Transverse colon (tissue), 4 donors: Measurements from ENCODE around the gene OR6N2. TPM values are rescaled to one million over a fixed set of nuclear protein-coding genes. Genes with fewer than 3 reads are reported as not detected.
A peak's percentile ranks its signal among the peaks of the same experiment; 100 is the strongest.

Source experiments
- DNase-seq: peaks from one replicate; pipeline ENCODE4 v3.0.0-alpha.2; 2019
- H3K27ac ChIP-seq, 4 donors: fragments of 200-600 bp; sonication (generic); 2 replicates each; pipeline ENCODE4 v1.5.1; 2016 to 2018; ENCODE audit warnings: inconsistent platforms in 4 of 4
- H3K27me3 ChIP-seq: fragments of 200-600 bp; sonication (generic); 2 replicates; pipeline ENCODE4 v1.5.1; 2017; ENCODE audit warnings: inconsistent platforms
- H3K36me3 ChIP-seq, 4 donors: fragments of 200-600 bp; sonication (generic); 2 replicates each; pipeline ENCODE4 v1.5.1; 2017 to 2019; ENCODE audit warnings: inconsistent platforms in 4 of 4
- H3K4me1 ChIP-seq, 4 donors: fragments of 200-600 bp; sonication (generic); 2 replicates each; pipeline ENCODE4 v1.5.1; 2017 to 2020; ENCODE audit warnings: inconsistent platforms in 4 of 4
- H3K4me3 ChIP-seq, 4 donors: fragments of 200-600 bp; sonication (generic); 1 replicate in 1 of 4; 2 replicates in 3 of 4; pipeline versions ENCODE4 v1.5.1 to v1.6.1; 2017 to 2019; ENCODE audit warnings: inconsistent platforms in 4 of 4
- H3K9me3 ChIP-seq, 2 donors: fragments of 200-600 bp; sonication (generic); 2 replicates each; pipeline ENCODE4 v1.5.1; 2017 to 2019; ENCODE audit warnings: inconsistent platforms in 2 of 2
- EP300 ChIP-seq: sonication (generic); formaldehyde crosslinking; IDR thresholded peaks from one replicate; pipeline ENCODE4 v1.6.1; 2017; ENCODE audit warnings: antibody characterized with exemption, low read depth
- POLR2A ChIP-seq: fragments of 450-650 bp; IDR thresholded peaks from one replicate; pipeline ENCODE4 v1.6.1; 2016; ENCODE audit warnings: antibody characterized with exemption, mild to moderate bottlenecking, moderate library complexity
- POLR2AphosphoS5 ChIP-seq, 3 donors: sonication (generic); formaldehyde crosslinking; IDR thresholded peaks; one replicate each; pipeline ENCODE4 v1.6.1; 2016; ENCODE audit warnings: antibody characterized with exemption in 3 of 3
- WGBS, 2 donors: methylation state at CpG; one replicate each; pipeline ENCODE4 v1.1.5; 2018; ENCODE audit warnings: low coverage in 1 of 2; 5-methylcytosine and 5-hydroxymethylcytosine counted together
- in situ Hi-C, 4 donors: fragments of 200-750 bp; cut with MboI; loops; one replicate each; pipeline versions ENCODE4 v1.15.0 to v1.15.1; 2017; ENCODE audit warnings: low sequenced_read_pairs in 3 of 4, low pct_ligation_motif_present in 1 of 4, low pct_unique_long_range_greater_than_20kb in 1 of 4
- intact Hi-C: fragments of 100-400 bp; cut with DNase I; formaldehyde crosslinking; loops from one replicate; pipeline ENCODE4 v1.15.1; 2023; ENCODE audit warnings: low total_unique reads
- total RNA-seq, 4 donors: library from RNA; depleted of rRNA; stranded (reverse); fragments of >200 nt; gene quantifications; one replicate each; pipeline ENCODE4 v1.1.0, GENCODE V29; 2016
- TF ChIP-seq, protein P1 (sequence below), 5 experiments: fragments of 200-600 bp in 3 of 5; fragments of 450-650 bp in 2 of 5; sonication (generic) in 3 of 5; IDR thresholded peaks; 1 replicate in 2 of 5; 2 replicates in 3 of 5; pipeline ENCODE4 v1.5.1; 2016 to 2017; ENCODE audit warnings: antibody characterized with exemption in 5 of 5, inconsistent platforms in 3 of 5, mild to moderate bottlenecking in 2 of 5, moderate library complexity in 1 of 5

The OR6N2 gene
- total RNA-seq, 4 donors from 2014 or later = not detected

DNA sequence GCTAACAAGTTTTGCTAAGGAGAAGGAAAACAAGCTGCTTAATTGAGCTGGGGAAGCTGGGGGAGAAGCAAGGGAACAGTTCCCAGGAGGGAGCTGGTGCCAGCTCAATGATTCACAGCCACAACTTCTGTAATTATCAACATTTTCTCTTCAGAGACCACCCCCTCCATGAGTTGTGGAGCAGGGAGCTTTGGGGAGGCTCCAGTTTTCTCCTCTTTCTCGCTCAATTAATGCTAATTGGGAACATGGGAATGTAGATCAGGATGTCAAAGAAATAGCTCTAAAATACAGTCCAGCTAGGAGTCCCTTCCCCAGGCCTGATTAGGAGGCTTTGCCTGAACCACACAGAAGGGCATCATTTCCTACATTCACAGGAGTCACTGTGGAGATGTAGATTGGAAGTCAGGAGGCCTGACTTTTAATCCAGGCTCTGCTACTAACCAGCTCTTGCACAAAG lies 38.0 kb upstream of the OR6N2 start:
- 40 to 50% methylated on average over 1 of the region's 1 CpG for WGBS, 2 donors

DNA sequence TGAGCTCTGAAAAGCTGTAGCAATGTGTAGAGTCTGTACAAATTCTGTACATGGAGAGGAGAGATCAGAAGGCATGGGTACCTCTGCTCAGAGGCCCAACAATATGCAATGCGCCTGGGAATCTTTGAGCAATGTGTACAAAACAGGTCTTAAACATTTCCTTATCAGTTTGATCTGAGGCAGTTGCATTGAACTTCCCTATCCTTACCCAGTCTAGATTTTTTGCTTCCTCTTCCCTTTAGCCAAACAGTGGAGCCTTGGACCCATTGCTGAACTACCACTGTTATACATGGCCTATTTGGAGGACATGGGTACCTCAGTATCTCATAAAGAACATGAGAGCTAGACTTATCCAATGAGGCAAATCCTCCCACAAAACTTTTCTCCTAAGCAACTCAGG lies 37.6 kb upstream of the OR6N2 start:
- H3K27me3 ChIP-seq = no peaks in the 10 kb centered on the region
- no peaks in the 10 kb centered on the region for H3K9me3 ChIP-seq
- peaks cover 0 to 2% (median 0%) of the 10 kb centered on the region in 4 donors for H3K4me1 ChIP-seq
- 61% methylated on average over 1 of the region's 1 CpG; no CpG with 5 or more reads in 1 of the 2 donors for WGBS, 2 donors
- intact Hi-C loops (no loop called here), in situ Hi-C loops (no loop called here)
- no peaks in the 10 kb centered on the region for H3K36me3 ChIP-seq
- no peak for DNase-seq
- TF ChIP-seq, protein P1, sequence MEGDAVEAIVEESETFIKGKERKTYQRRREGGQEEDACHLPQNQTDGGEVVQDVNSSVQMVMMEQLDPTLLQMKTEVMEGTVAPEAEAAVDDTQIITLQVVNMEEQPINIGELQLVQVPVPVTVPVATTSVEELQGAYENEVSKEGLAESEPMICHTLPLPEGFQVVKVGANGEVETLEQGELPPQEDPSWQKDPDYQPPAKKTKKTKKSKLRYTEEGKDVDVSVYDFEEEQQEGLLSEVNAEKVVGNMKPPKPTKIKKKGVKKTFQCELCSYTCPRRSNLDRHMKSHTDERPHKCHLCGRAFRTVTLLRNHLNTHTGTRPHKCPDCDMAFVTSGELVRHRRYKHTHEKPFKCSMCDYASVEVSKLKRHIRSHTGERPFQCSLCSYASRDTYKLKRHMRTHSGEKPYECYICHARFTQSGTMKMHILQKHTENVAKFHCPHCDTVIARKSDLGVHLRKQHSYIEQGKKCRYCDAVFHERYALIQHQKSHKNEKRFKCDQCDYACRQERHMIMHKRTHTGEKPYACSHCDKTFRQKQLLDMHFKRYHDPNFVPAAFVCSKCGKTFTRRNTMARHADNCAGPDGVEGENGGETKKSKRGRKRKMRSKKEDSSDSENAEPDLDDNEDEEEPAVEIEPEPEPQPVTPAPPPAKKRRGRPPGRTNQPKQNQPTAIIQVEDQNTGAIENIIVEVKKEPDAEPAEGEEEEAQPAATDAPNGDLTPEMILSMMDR (IDR thresholded peaks at IDR 0.05) = no peak
- TF ChIP-seq POLR2A (no peak), POLR2AphosphoS5 (IDR thresholded peaks at IDR 0.05) (no peak)
- peak overlapping the region in 2 of 4 donors; percentile 36 to 47 for H3K27ac ChIP-seq
- no peak overlapping the region for H3K4me3 ChIP-seq

More for the DNA sequence above, 38.0 kb upstream of the OR6N2 start:
- no peak for DNase-seq
- H3K27ac ChIP-seq = peak overlapping the region in 2 of 4 donors; percentile 36 to 47
- in situ Hi-C loops (no loop called here), intact Hi-C loops (no loop called here)
- no peak overlapping the region for H3K4me3 ChIP-seq
- no peaks in the 10 kb centered on the region for H3K36me3 ChIP-seq
- H3K27me3 ChIP-seq = no peaks in the 10 kb centered on the region
- peaks cover 0 to 2% (median 0%) of the 10 kb centered on the region in 4 donors for H3K4me1 ChIP-seq
- no peaks in the 10 kb centered on the region for H3K9me3 ChIP-seq
- TF ChIP-seq POLR2A (no peak), POLR2AphosphoS5 (IDR thresholded peaks at IDR 0.05) (no peak), EP300 (no peak)
- TF ChIP-seq, protein P1 (IDR thresholded peaks at IDR 0.05) = no peak

DNA sequence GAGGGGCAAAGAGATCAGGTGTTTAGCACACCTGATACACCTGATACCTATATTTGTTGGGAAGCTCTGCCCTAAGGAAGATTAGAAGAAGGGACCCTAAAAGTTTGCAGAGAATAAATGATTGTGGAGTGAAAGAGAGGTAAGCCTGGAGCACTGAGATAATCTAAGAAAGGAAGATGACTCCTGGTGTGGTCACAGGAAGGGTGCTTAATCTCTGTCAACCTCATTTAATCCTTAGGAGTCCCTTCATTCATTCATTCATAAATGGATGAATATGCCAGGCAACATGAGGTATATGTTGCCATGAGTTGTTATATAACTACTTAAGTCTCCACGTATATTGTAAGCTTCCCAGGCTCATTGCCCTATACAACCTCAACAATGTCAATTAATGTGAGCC lies 34.0 kb upstream of the OR6N2 start:
- 80 to 82% methylated on average over 1 of the region's 1 CpG for WGBS, 2 donors
- intact Hi-C loops = no loop called here
- H3K9me3 ChIP-seq = no peaks in the 10 kb centered on the region
- TF ChIP-seq POLR2AphosphoS5 (IDR thresholded peaks at IDR 0.05) (no peak), POLR2A (no peak), EP300 (no peak)
- TF ChIP-seq, protein P1 (IDR thresholded peaks at IDR 0.05) = no peak
- no peak overlapping the region for H3K27ac ChIP-seq
- in situ Hi-C loops = no loop called here
- peaks cover 0 to 2% (median 0%) of the 10 kb centered on the region in 4 donors for H3K4me1 ChIP-seq
- H3K36me3 ChIP-seq = no peaks in the 10 kb centered on the region
- no peak overlapping the region for H3K4me3 ChIP-seq
- DNase-seq = no peak
- no peaks in the 10 kb centered on the region for H3K27me3 ChIP-seq

DNA sequence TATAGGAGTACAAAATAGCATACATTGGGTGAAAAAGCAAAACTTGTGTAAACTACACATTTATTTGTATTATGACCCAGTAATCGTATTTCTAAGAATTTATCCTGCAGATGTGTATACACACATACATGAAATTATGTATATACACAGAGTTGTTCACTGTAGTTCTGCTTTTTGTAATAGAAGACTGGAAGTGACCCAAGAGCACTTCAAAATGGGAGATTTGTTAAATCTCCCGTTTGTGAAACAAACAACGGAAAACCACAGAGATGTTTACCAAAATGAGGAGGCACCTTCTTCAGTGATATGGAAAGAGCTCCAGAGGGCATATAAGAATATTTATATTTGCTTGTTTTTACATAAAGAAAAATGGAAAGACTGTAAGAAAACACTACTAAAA lies 32.2 kb upstream of the OR6N2 start:
- intact Hi-C loops = no loop called here
- H3K9me3 ChIP-seq = no peaks in the 10 kb centered on the region
- TF ChIP-seq EP300 = no peak
- no peak for TF ChIP-seq POLR2AphosphoS5 (IDR thresholded peaks at IDR 0.05)
- no peak for TF ChIP-seq POLR2A
- TF ChIP-seq, protein P1 (IDR thresholded peaks at IDR 0.05) = no peak
- H3K4me3 ChIP-seq = no peak overlapping the region
- H3K27ac ChIP-seq = no peak overlapping the region
- H3K36me3 ChIP-seq = no peaks in the 10 kb centered on the region
- in situ Hi-C loops = no loop called here
- no peaks in the 10 kb centered on the region for H3K27me3 ChIP-seq
- 47 to 51% methylated on average over 3 of the region's 3 CpGs for WGBS, 2 donors
- H3K4me1 ChIP-seq = no peaks in the 10 kb centered on the region
- DNase-seq = no peak
